Astrocyte of the cerebellum (primary cell): ENCODE measurements around the gene ZNF614.
"Not testable (repeated sequence)": the region's sequence is repeated elsewhere in the genome, so short reads cannot be mapped to it uniquely, and the experiment has no call there.

Source experiments
- DNase-seq: peaks from one replicate; pipeline ENCODE4 v3.0.0-alpha.2; 2011; ENCODE audit warnings: low read depth
- H3K4me3 ChIP-seq: 2 replicates; pipeline ENCODE4 v1.5.1; 2011; ENCODE audit warnings: mild to moderate bottlenecking, low read depth, low read length, moderate library complexity
- in situ Hi-C: cut with HindIII; loops from 2 replicates; pipeline ENCODE4 v1.10.0; 2017; ENCODE audit warnings: low sequenced_read_pairs
- TF ChIP-seq, protein P1 (sequence below): IDR thresholded peaks from 2 replicates; pipeline ENCODE4 v1.5.1; 2012; ENCODE audit warnings: low read length, low read depth, moderate library complexity, mild to moderate bottlenecking; ENCODE audit errors: missing control alignments

ZNF614 gene

GRCh38 chr19:51986309-51987291 lies 41.6 kb downstream of the ZNF614 start, which contains the start of gene ZNF350:
TSS of gene ZNF350 (minus strand) at chr19:51986840. CDS start at chr19:51974360, 12,480 bp downstream.
- TF ChIP-seq, protein P1, sequence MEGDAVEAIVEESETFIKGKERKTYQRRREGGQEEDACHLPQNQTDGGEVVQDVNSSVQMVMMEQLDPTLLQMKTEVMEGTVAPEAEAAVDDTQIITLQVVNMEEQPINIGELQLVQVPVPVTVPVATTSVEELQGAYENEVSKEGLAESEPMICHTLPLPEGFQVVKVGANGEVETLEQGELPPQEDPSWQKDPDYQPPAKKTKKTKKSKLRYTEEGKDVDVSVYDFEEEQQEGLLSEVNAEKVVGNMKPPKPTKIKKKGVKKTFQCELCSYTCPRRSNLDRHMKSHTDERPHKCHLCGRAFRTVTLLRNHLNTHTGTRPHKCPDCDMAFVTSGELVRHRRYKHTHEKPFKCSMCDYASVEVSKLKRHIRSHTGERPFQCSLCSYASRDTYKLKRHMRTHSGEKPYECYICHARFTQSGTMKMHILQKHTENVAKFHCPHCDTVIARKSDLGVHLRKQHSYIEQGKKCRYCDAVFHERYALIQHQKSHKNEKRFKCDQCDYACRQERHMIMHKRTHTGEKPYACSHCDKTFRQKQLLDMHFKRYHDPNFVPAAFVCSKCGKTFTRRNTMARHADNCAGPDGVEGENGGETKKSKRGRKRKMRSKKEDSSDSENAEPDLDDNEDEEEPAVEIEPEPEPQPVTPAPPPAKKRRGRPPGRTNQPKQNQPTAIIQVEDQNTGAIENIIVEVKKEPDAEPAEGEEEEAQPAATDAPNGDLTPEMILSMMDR: no peak
- H3K4me3 ChIP-seq: peak within 1 kb of the TSS; percentile 65
- in situ Hi-C loops: no loop called here
- peak; percentile 90 for DNase-seq

GRCh38 chr19:51983361-51983760 lies 44.8 kb downstream of the ZNF614 start:
- in situ Hi-C loops: no loop called here
- no peak overlapping the region for H3K4me3 ChIP-seq

DNA sequence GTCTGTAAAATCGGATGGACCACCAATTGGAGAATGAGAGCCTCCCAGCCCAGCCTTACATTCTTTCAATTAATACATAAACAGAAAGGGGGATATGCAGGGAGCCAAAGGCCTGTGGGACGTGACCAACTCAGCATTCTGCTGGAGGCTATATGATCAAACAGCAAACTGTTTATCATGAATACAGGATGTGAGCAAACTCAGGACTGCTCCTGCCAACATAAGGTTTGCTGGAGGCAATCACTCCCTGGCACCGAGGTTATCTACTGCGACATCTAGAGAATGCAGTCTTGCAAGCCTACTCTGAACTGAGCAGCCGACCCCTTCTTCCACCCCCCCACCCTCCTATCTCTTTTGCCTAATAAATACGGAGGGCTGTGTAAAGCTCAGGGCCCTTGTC lies 47.3 kb downstream of the ZNF614 start:
- in situ Hi-C loops, DNase-seq, H3K4me3 ChIP-seq: not testable (repeated sequence)

More at GRCh38 chr19:51983361-51983760, 44.8 kb downstream of the ZNF614 start:
- no peak for DNase-seq
- TF ChIP-seq, protein P1: no peak

- DNase-seq: no peak
- TF ChIP-seq, protein P1: no peak
- no peak overlapping the region for H3K4me3 ChIP-seq
- in situ Hi-C loops: no loop called here
These were observed 48.0 kb downstream of the ZNF614 start for GRCh38 chr19:51980116-51980736.

GRCh38 chr19:51978882-51979281 lies 49.3 kb downstream of the ZNF614 start:
- DNase-seq: no peak
- TF ChIP-seq, protein P1: no peak
- in situ Hi-C loops: no loop called here
- H3K4me3 ChIP-seq: no peak overlapping the region

DNA sequence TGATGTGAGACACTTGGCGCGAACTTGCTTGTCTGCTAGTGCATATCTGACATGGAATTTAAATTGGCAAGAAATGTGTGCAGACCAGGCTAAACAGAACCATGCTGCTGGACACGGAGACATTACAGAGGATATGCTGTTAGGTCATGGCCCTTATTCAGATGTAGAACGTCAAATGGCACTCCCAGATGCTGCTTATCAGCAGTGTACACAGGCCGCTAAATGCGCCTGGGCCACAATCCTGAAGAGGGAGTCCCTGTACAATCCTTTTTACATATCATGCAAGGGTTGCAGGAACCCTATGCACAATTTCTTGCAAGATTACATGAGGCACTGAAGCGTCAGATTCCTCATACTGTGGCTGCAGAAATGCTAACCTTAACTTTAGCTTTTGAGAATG lies 50.8 kb downstream of the ZNF614 start:
- no peak for DNase-seq

More for the DNA sequence above, 50.8 kb downstream of the ZNF614 start:
- TF ChIP-seq, protein P1: no peak
- no peak overlapping the region for H3K4me3 ChIP-seq
- in situ Hi-C loops: no loop called here
